ENCODE results near the gene ATXN2.

GRCh38 chr12:111643427-111643826 is 44.3 kb upstream of the ATXN2 start:
- TF ChIP-seq NFE2L1 (CRISPR knock-in tag; IDR thresholded peaks at IDR 0.05): no peak
- no peak for TF ChIP-seq PRDM15 (CRISPR knock-in tag; IDR thresholded peaks at IDR 0.05)
- TF ChIP-seq ZNF232 (CRISPR knock-in tag; IDR thresholded peaks at IDR 0.05): no peak
- no peak for TF ChIP-seq CTCF (IDR thresholded peaks at IDR 0.05)
- TF ChIP-seq CREB1 (CRISPR knock-in tag; IDR thresholded peaks at IDR 0.05): no peak
- no peak for TF ChIP-seq SP1 (CRISPR knock-in tag; conservative IDR thresholded peaks at IDR 0.05)
- no peak for TF ChIP-seq HMGXB4 (CRISPR knock-in tag; IDR thresholded peaks at IDR 0.05)
- no peak for TF ChIP-seq TEAD1 (CRISPR knock-in tag; IDR thresholded peaks at IDR 0.05)
- no peak for TF ChIP-seq ZNF425 (CRISPR knock-in tag; conservative IDR thresholded peaks at IDR 0.05)
- TF ChIP-seq ESRRA (CRISPR knock-in tag; IDR thresholded peaks at IDR 0.05; ENCODE audit: borderline replicate concordance): no peak
- TF ChIP-seq ATF2 (CRISPR knock-in tag; IDR thresholded peaks at IDR 0.05; ENCODE audit: borderline replicate concordance, low read depth): no peak
- no peak for TF ChIP-seq ZMAT4 (CRISPR knock-in tag; IDR thresholded peaks at IDR 0.05)
- TF ChIP-seq SMAD3 (CRISPR knock-in tag; IDR thresholded peaks at IDR 0.05; ENCODE audit: borderline replicate concordance): no peak

Data from WTC11 (cell line).